Transverse colon (tissue), 4 donors: Measurements from ENCODE around the gene LRP1B. TPM values are rescaled to one million over a fixed set of nuclear protein-coding genes. Genes with fewer than 3 reads are reported as not detected.

ENCODE experiments used
- DNase-seq: peaks from one replicate; pipeline ENCODE4 v3.0.0-alpha.2; 2019
- H3K27ac ChIP-seq, 4 donors: fragments of 200-600 bp; sonication (generic); 2 replicates each; pipeline ENCODE4 v1.5.1; 2016 to 2018; ENCODE audit warnings: inconsistent platforms in 4 of 4
- H3K27me3 ChIP-seq: fragments of 200-600 bp; sonication (generic); 2 replicates; pipeline ENCODE4 v1.5.1; 2017; ENCODE audit warnings: inconsistent platforms
- H3K36me3 ChIP-seq, 4 donors: fragments of 200-600 bp; sonication (generic); 2 replicates each; pipeline ENCODE4 v1.5.1; 2017 to 2019; ENCODE audit warnings: inconsistent platforms in 4 of 4
- H3K4me1 ChIP-seq, 4 donors: fragments of 200-600 bp; sonication (generic); 2 replicates each; pipeline ENCODE4 v1.5.1; 2017 to 2020; ENCODE audit warnings: inconsistent platforms in 4 of 4
- H3K4me3 ChIP-seq, 4 donors: fragments of 200-600 bp; sonication (generic); 1 replicate in 1 of 4; 2 replicates in 3 of 4; pipeline versions ENCODE4 v1.5.1 to v1.6.1; 2017 to 2019; ENCODE audit warnings: inconsistent platforms in 4 of 4
- H3K9me3 ChIP-seq, 2 donors: fragments of 200-600 bp; sonication (generic); 2 replicates each; pipeline ENCODE4 v1.5.1; 2017 to 2019; ENCODE audit warnings: inconsistent platforms in 2 of 2
- EP300 ChIP-seq: sonication (generic); formaldehyde crosslinking; IDR thresholded peaks from one replicate; pipeline ENCODE4 v1.6.1; 2017; ENCODE audit warnings: antibody characterized with exemption, low read depth
- POLR2A ChIP-seq: fragments of 450-650 bp; IDR thresholded peaks from one replicate; pipeline ENCODE4 v1.6.1; 2016; ENCODE audit warnings: antibody characterized with exemption, mild to moderate bottlenecking, moderate library complexity
- POLR2AphosphoS5 ChIP-seq, 3 donors: sonication (generic); formaldehyde crosslinking; IDR thresholded peaks; one replicate each; pipeline ENCODE4 v1.6.1; 2016; ENCODE audit warnings: antibody characterized with exemption in 3 of 3
- WGBS, 2 donors: methylation state at CpG; one replicate each; pipeline ENCODE4 v1.1.5; 2018; ENCODE audit warnings: low coverage in 1 of 2; 5-methylcytosine and 5-hydroxymethylcytosine counted together
- in situ Hi-C, 4 donors: fragments of 200-750 bp; cut with MboI; loops; one replicate each; pipeline versions ENCODE4 v1.15.0 to v1.15.1; 2017; ENCODE audit warnings: low sequenced_read_pairs in 3 of 4, low pct_ligation_motif_present in 1 of 4, low pct_unique_long_range_greater_than_20kb in 1 of 4
- intact Hi-C: fragments of 100-400 bp; cut with DNase I; formaldehyde crosslinking; loops from one replicate; pipeline ENCODE4 v1.15.1; 2023; ENCODE audit warnings: low total_unique reads
- total RNA-seq, 4 donors: library from RNA; depleted of rRNA; stranded (reverse); fragments of >200 nt; gene quantifications; one replicate each; pipeline ENCODE4 v1.1.0, GENCODE V29; 2016
- TF ChIP-seq, protein P1 (sequence below), 5 experiments: fragments of 200-600 bp in 3 of 5; fragments of 450-650 bp in 2 of 5; sonication (generic) in 3 of 5; IDR thresholded peaks; 1 replicate in 2 of 5; 2 replicates in 3 of 5; pipeline ENCODE4 v1.5.1; 2016 to 2017; ENCODE audit warnings: antibody characterized with exemption in 5 of 5, inconsistent platforms in 3 of 5, mild to moderate bottlenecking in 2 of 5, moderate library complexity in 1 of 5

The LRP1B gene
- total RNA-seq, 4 donors from 2014 or later = 0.48 to 5.4 (median 0.82) TPM; not detected in 1

DNA sequence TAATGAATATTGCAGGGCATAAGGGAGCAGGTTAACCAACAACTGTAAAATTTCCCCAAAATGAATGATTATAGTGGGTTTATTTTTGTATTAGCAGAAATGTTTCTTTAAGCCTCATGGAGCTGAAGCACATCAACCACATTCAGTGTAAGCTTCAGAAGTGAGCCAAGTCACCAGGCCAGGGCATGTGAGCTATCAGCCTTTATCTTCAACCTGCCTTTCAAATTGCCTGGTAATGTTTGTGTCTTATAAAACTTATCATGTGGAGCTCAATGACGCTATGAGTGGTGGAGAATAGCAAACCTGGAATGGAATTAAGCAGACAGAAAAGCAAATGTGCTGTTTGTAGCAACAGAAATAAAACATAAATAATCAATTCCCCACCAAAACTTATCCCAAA is 1068.4 kb downstream of the LRP1B start:
- in situ Hi-C loops (no loop called here), intact Hi-C loops (no loop called here)
- 49 to 75% methylated on average over 1 of the region's 1 CpG for WGBS, 2 donors
- no peak overlapping the region for H3K27ac ChIP-seq
- no peak for DNase-seq
- H3K36me3 ChIP-seq = no peaks in the 10 kb centered on the region
- no peaks in the 10 kb centered on the region for H3K9me3 ChIP-seq
- H3K27me3 ChIP-seq = no peaks in the 10 kb centered on the region
- TF ChIP-seq EP300 = no peak
- no peak for TF ChIP-seq POLR2AphosphoS5 (IDR thresholded peaks at IDR 0.05)
- TF ChIP-seq, protein P1, sequence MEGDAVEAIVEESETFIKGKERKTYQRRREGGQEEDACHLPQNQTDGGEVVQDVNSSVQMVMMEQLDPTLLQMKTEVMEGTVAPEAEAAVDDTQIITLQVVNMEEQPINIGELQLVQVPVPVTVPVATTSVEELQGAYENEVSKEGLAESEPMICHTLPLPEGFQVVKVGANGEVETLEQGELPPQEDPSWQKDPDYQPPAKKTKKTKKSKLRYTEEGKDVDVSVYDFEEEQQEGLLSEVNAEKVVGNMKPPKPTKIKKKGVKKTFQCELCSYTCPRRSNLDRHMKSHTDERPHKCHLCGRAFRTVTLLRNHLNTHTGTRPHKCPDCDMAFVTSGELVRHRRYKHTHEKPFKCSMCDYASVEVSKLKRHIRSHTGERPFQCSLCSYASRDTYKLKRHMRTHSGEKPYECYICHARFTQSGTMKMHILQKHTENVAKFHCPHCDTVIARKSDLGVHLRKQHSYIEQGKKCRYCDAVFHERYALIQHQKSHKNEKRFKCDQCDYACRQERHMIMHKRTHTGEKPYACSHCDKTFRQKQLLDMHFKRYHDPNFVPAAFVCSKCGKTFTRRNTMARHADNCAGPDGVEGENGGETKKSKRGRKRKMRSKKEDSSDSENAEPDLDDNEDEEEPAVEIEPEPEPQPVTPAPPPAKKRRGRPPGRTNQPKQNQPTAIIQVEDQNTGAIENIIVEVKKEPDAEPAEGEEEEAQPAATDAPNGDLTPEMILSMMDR (IDR thresholded peaks at IDR 0.05) = no peak
- no peak for TF ChIP-seq POLR2A
- no peak overlapping the region for H3K4me3 ChIP-seq
- no peaks in the 10 kb centered on the region for H3K4me1 ChIP-seq

DNA sequence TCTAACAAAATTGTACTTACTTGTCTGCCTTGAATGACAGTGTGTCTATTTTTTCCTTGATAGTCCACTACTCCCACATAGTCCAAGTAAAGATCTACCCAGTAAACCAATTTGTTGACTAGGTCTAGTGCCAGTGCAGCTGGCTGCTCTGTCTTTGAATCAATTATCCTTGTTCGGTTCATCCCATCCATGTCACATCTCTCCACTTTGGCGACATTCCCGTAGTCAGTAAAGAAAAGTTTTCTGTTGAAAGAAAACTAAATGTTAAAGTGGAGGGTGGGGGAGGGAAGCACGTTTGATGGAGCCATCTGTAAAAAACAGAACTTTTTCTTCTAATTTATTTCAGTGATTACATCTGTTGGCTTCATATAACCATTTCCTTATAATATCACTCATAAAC is 1068.8 kb downstream of the LRP1B start:
- intact Hi-C loops (no loop called here), in situ Hi-C loops (no loop called here)
- TF ChIP-seq EP300 (no peak), POLR2A (no peak), POLR2AphosphoS5 (IDR thresholded peaks at IDR 0.05) (no peak)
- TF ChIP-seq, protein P1 (IDR thresholded peaks at IDR 0.05) = no peak
- Histone ChIP-seq H3K9me3 (no peaks in the 10 kb centered on the region), H3K4me3 (no peak overlapping the region), H3K27me3 (no peaks in the 10 kb centered on the region), H3K27ac (no peak overlapping the region), H3K36me3 (no peaks in the 10 kb centered on the region), H3K4me1 (no peaks in the 10 kb centered on the region)
- no peak for DNase-seq
- WGBS, 2 donors = 71 to 89% methylated on average over 4 of the region's 4 CpGs

DNA sequence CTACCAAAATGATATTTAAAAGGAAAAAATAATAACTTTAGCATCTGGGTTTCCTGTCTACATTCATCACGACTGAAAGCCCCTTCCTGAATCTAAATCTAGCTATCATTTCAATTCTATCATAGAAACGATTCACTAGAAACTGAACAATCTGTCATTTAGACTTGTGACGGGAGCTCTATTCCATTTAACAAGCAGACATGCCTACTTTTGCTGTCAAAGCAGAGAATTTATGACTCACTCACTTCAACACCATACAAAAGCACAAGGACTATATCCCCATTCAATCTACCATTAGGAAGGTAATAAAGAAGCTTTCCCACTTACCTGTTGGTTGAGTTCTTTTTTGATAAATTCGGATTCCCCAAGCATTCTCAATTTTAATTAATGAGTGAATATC is 1072.3 kb downstream of the LRP1B start:
- in situ Hi-C loops = no loop called here

DNA sequence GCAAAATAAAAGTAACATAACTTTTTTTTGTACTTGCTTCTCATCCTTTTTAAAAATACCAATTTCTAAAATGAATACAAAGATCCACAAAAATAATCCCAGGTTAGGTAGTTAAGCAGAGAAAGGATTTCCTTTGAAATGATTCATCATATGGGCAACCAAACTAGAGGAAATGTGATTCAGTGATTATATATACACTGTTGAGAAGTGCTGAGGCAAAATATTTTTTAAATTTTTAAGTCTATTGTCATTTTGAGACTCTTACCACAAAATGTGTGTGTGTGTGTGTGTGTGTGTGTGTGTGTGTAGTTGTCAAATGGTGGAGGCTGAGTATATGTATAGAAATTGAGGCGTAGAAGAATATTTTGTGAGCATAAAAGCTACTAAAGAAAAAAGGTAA is 1075.3 kb downstream of the LRP1B start:
- Histone ChIP-seq H3K36me3 (no peaks in the 10 kb centered on the region), H3K4me3 (no peak overlapping the region), H3K27me3 (no peaks in the 10 kb centered on the region), H3K4me1 (no peaks in the 10 kb centered on the region), H3K9me3 (no peaks in the 10 kb centered on the region), H3K27ac (no peak overlapping the region)
- intact Hi-C loops = no loop called here
- no peak for DNase-seq
- in situ Hi-C loops = no loop called here
- whole genome bisulfite sequencing, 2 donors = 90 to 100% methylated on average over 1 of the region's 1 CpG
- TF ChIP-seq, protein P1 (IDR thresholded peaks at IDR 0.05) = no peak
- TF ChIP-seq POLR2AphosphoS5 (IDR thresholded peaks at IDR 0.05) = no peak
- no peak for TF ChIP-seq POLR2A
- TF ChIP-seq EP300 = no peak

More for the DNA sequence above, 1072.3 kb downstream of the LRP1B start:
- TF ChIP-seq, protein P1 (IDR thresholded peaks at IDR 0.05) = no peak
- TF ChIP-seq POLR2AphosphoS5 (IDR thresholded peaks at IDR 0.05) (no peak), POLR2A (no peak), EP300 (no peak)
- no peak overlapping the region for H3K4me3 ChIP-seq
- H3K9me3 ChIP-seq = no peaks in the 10 kb centered on the region
- no peaks in the 10 kb centered on the region for H3K36me3 ChIP-seq
- intact Hi-C loops = no loop called here
- no peaks in the 10 kb centered on the region for H3K27me3 ChIP-seq
- DNase-seq = no peak
- WGBS, 2 donors = 41 to 52% methylated on average over 4 of the region's 4 CpGs
- H3K4me1 ChIP-seq = no peaks in the 10 kb centered on the region
- H3K27ac ChIP-seq = no peak overlapping the region
